Ovary (tissue), 9 donors: ENCODE data around the gene IFIT2. TPM values are rescaled to one million over a fixed set of nuclear protein-coding genes. Genes with fewer than 3 reads are reported as not detected.
"Not testable (repeated sequence)": the region's sequence is repeated elsewhere in the genome, so short reads cannot be mapped to it uniquely, and the experiment has no call there.

Source experiments
- DNase-seq, 5 donors: peaks; one replicate each; pipeline ENCODE4 v3.0.0-alpha.2; 2019 to 2020
- H3K27ac ChIP-seq, 2 donors: fragments of 200-600 bp; one replicate each; pipeline versions ENCODE4 v1.5.1 to v1.8.0; 2019 to 2022
- H3K27me3 ChIP-seq: fragments of 200-600 bp; one replicate; pipeline ENCODE4 v1.8.0; 2022
- H3K36me3 ChIP-seq: fragments of 200-600 bp; sonication (generic); one replicate; pipeline ENCODE4 v1.5.1; 2019
- H3K4me1 ChIP-seq: one replicate; pipeline ENCODE4 v1.8.1; 2013; ENCODE audit warnings: mild to moderate bottlenecking, moderate library complexity; ENCODE audit not compliant: insufficient read depth
- H3K4me3 ChIP-seq: fragments of 200-600 bp; sonication (generic); one replicate; pipeline ENCODE4 v1.5.1; 2017
- H3K9me3 ChIP-seq, 2 donors: fragments of 200-600 bp in 1 of 2; sonication (generic) in 1 of 2; one replicate each; pipeline versions ENCODE4 v1.5.1 to v1.8.1; 2013 to 2019; ENCODE audit warnings: mild to moderate bottlenecking in 1 of 2, moderate library complexity in 1 of 2
- EP300 ChIP-seq: sonication (generic); formaldehyde crosslinking; IDR thresholded peaks from one replicate; pipeline ENCODE4 v1.6.1; 2017; ENCODE audit warnings: antibody characterized with exemption
- POLR2A ChIP-seq: fragments of 450-650 bp; IDR thresholded peaks from one replicate; pipeline ENCODE4 v1.6.1; 2017; ENCODE audit warnings: antibody characterized with exemption, mild to moderate bottlenecking, moderate library complexity
- WGBS, 3 donors: extraction: QIAGEN DNeasy Blood & Tissue Kit in 1 of 3; methylation state at CpG; one replicate each; pipeline versions ENCODE4 v1.1.5 to v1.1.7; 2013 to 2017; 5-methylcytosine and 5-hydroxymethylcytosine counted together
- intact Hi-C, 4 donors: fragments of 100-400 bp; cut with DNase I; formaldehyde crosslinking; loops; one replicate each; pipeline versions ENCODE4 v1.11.0 to v1.15.1; 2022 to 2023
- polyA plus RNA-seq, 2 donors: library from polyadenylated mRNA; stranded (reverse); fragments of 200-250 nt in 1 of 2; fragments of 350-450 nt in 1 of 2; fragmentation: Illumina TruSeq in 1 of 2; extraction: RNeasy Lipid Tissue Mini Kit (QIAGEN cat#74804) in 1 of 2; gene quantifications; one replicate each; pipeline ENCODE4 v1.2.3, GENCODE V29; 2013 to 2014
- total RNA-seq, 7 donors: library from RNA; depleted of rRNA in 2 of 7; stranded (reverse); fragments of >200 nt in 2 of 7; fragmentation: NEBNext Ultra II Directional in 3 of 7; extraction: Animal tissue kit (Norgen Biotek cat#: 25700) in 3 of 7; gene quantifications; one replicate each; pipeline versions ENCODE4 v1.1.0 to v1.2.4, GENCODE V29; 2016 to 2023
- TF ChIP-seq, protein P1 (sequence below), 3 donors: fragments of 450-650 bp in 2 of 3; fragments of 200-600 bp in 1 of 3; IDR thresholded peaks; one replicate each; pipeline versions ENCODE4 v1.5.1 to v1.8.0; 2016 to 2022; ENCODE audit warnings: antibody characterized with exemption in 3 of 3, mild to moderate bottlenecking in 1 of 3
- donor health status: DM: no; HTN: no; CAD: no; lungs with moderate emphysema.
- donor health status: DM: no; HTN: no; CAD: no.
- donor health status: Bipolar disorder and iron deficiency.
- donor health status: DM: yes; HTN: yes; CAD: no.
- donor health status: DM: no; HTN: no; CAD: no.
- donor health status: DM: yes; HTN: yes; CAD: no.

Gene IFIT2
- total and polyA plus RNA-seq, 9 donors: 2.1 to 21.3 (median 6.2) TPM

DNA sequence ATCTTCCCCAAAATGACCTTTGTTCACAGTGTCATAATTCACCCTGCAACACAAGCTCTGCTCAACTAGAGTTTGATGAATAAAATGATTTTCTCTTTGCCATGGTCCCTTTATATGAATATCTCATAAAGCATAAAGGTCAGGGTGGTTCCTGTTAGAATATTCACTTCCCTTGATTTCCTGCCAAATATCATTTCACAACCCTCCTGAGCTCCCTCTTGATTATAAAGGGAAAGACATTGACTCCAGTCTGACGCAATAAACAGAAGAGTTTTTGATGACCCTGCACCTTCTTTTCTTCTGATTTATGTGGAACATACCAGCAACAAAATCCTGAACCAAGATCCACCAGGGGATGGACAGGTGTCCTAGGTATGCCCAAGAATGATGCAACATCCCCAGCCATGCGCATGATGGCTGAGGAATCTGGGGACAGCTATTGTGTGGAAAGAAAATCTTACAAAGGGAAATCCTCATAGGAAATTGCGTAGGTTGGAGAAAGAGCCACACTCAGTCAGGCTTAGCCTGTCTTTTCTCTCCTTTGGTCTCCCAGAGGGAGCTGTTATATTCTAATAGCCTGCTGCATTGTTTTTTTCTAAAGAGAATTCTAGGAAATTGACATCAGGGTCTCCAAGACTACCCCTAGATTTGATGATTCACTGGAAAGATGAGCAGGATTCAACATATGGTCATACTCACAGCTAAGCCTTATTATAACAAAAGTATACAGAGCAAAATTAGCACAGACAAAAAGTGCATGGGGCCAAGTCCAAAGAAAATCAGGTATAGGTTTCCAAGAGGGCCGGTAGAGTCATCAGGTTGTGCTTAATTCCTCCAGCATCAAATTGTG, 44.8 kb downstream of the IFIT2 start:
- Histone ChIP-seq H3K36me3 (no peaks in the 10 kb centered on the region), H3K27me3 (no peaks in the 10 kb centered on the region), H3K9me3 (no peaks in the 10 kb centered on the region), H3K27ac (no peak overlapping the region), H3K4me1 (peaks cover 6% of the 10 kb centered on the region), H3K4me3 (no peak overlapping the region)
- TF ChIP-seq EP300 (no peak), POLR2A (no peak)
- TF ChIP-seq, protein P1, sequence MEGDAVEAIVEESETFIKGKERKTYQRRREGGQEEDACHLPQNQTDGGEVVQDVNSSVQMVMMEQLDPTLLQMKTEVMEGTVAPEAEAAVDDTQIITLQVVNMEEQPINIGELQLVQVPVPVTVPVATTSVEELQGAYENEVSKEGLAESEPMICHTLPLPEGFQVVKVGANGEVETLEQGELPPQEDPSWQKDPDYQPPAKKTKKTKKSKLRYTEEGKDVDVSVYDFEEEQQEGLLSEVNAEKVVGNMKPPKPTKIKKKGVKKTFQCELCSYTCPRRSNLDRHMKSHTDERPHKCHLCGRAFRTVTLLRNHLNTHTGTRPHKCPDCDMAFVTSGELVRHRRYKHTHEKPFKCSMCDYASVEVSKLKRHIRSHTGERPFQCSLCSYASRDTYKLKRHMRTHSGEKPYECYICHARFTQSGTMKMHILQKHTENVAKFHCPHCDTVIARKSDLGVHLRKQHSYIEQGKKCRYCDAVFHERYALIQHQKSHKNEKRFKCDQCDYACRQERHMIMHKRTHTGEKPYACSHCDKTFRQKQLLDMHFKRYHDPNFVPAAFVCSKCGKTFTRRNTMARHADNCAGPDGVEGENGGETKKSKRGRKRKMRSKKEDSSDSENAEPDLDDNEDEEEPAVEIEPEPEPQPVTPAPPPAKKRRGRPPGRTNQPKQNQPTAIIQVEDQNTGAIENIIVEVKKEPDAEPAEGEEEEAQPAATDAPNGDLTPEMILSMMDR (IDR thresholded peaks at IDR 0.05): no peak
- WGBS, 3 donors: 83 to 89% (median 84%) methylated on average over 4 of the region's 4 CpGs
- intact Hi-C loops: no loop called here
- DNase-seq: no peak

DNA sequence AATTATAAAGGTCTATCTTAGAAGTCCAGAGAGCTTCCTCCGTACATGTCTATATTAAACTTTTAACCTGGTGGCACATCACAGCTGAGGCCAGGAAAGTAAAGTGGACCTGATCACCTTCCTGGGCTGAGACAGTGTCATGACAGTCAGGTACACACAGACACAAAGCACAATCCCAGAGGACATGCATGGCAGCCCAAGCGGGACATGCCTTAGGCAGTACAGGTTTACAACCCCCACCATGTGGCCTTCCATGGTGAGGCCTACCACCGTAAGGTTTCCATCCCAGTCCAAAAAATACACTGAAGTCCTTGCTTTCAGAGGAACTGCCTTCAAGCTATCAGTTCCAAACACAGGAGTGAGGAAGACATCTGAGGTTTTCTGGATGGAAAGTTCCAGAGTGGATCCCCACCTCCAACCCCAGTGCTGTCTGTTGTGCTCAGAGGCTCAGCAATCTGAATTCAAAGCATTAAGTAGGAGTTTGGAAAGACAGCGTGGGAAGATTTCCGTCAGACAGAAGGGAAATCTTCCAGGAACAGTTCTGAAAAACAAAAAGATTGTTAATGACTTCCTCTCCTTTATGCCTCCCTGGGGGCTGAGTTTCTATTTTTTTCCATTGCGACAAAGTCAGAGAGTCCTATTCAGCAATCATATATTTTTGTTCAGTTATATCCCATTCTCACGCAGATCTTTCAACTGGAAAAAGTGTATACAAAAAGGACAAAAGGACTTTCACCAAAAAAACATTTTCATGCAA, 46.0 kb downstream of the IFIT2 start:
- no peak for DNase-seq
- H3K4me1 ChIP-seq: peaks cover 7% of the 10 kb centered on the region
- H3K36me3 ChIP-seq: no peaks in the 10 kb centered on the region
- H3K9me3 ChIP-seq: no peaks in the 10 kb centered on the region
- H3K4me3 ChIP-seq: no peak overlapping the region
- intact Hi-C loops: no loop called here
- 84 to 85% (median 84%) methylated on average over 7 of the region's 7 CpGs for WGBS, 3 donors
- H3K27ac ChIP-seq: no peak overlapping the region
- TF ChIP-seq POLR2A: no peak
- TF ChIP-seq, protein P1 (IDR thresholded peaks at IDR 0.05): no peak
- no peak for TF ChIP-seq EP300
- no peaks in the 10 kb centered on the region for H3K27me3 ChIP-seq

DNA sequence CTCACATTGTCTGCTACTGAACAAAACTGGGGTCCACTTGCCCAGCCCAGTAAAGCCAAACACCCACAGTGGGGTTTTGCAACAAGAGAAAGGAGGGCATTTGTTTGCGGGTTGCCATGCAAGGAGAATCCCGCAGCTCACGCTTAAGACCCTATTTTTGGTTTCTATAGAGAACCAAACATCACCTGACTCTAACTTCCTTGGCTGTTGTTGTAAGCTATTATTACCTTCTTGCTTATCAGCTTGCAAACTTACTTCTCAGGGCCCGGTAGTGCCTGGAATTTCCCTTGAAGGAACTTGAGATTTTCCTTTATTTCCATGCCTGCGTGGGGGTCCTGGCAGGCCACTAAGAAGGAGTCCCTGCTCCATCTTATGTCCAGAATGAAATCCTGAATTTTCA, 46.6 kb downstream of the IFIT2 start:
- intact Hi-C loops: no loop called here
- no peaks in the 10 kb centered on the region for H3K9me3 ChIP-seq
- no peak for TF ChIP-seq POLR2A
- TF ChIP-seq, protein P1 (IDR thresholded peaks at IDR 0.05): no peak
- no peak for TF ChIP-seq EP300
- H3K27ac ChIP-seq: no peak overlapping the region
- H3K4me3 ChIP-seq: no peak overlapping the region
- no peaks in the 10 kb centered on the region for H3K27me3 ChIP-seq
- no peak for DNase-seq
- H3K4me1 ChIP-seq: peaks cover 7% of the 10 kb centered on the region
- 80 to 83% (median 82%) methylated on average over 5 of the region's 5 CpGs for WGBS, 3 donors
- H3K36me3 ChIP-seq: no peaks in the 10 kb centered on the region

DNA sequence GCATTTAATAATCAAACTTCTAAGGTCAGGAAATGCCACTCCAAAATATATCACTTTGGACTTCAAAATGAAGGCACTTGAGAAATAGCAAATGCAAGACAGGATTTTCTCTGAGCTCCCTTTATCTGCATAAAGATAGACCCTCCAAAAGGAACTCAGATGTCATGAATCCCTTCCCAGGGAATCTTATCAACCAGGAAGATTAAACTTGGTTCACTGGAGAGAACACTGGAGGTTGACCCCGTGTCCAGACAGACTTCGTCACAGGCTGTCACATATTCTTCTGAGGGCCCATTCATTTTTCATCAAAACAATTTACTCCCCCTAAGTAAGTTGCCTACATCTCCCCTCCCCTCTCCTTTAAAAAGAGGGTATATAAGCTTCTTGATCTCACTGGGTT, 47.1 kb downstream of the IFIT2 start:
- no peak for DNase-seq
- no peaks in the 10 kb centered on the region for H3K27me3 ChIP-seq
- no peak for TF ChIP-seq POLR2A
- H3K4me3 ChIP-seq: no peak overlapping the region
- 63 to 76% (median 75%) methylated on average over 2 of the region's 2 CpGs for WGBS, 3 donors
- peaks cover 7% of the 10 kb centered on the region for H3K4me1 ChIP-seq
- H3K9me3 ChIP-seq: no peaks in the 10 kb centered on the region
- intact Hi-C loops: no loop called here
- H3K27ac ChIP-seq: no peak overlapping the region
- H3K36me3 ChIP-seq: no peaks in the 10 kb centered on the region

DNA sequence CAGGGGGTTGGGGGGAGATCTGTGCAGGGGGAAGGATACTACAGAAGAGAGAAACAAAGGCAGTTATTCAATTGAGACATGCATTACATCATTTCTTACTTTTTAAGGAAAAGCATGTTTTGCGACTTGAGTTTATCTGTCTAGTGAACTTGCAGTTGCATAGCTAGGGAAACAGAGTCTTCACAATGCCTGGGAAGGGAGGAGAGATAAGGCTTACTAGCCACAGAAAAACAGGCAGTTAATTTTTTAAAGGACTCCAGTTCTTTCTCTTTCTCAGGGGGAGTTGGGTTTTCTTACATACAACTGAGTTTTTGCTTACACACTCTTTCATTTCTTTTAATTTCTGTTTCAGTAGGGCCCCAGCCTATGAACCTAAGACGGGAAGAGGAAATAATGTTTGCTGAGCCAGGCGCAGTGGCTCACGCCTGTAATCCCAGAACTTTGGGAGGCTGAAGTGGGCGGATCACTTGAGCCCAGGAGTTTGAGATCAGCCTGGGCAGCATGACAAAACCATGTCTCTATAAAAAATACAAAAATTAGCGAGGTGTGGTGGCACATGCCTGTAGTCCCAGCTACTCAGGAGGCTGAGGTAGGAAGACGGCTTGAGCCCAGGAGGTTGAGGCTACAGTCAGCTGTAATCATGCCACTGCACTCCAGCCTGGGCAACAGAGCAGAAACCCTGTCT, 48.9 kb downstream of the IFIT2 start:
- peak in 1 of 5 donors; percentile 39 for DNase-seq
- 12 to 14% (median 12%) methylated on average over 7 of the region's 7 CpGs for WGBS, 3 donors
- intact Hi-C loops, H3K4me3 ChIP-seq, H3K4me1 ChIP-seq, H3K9me3 ChIP-seq, H3K36me3 ChIP-seq, H3K27me3 ChIP-seq: not testable (repeated sequence)
- H3K27ac ChIP-seq: peak overlapping the region; percentile 44 to 77
